Prostate gland (tissue), 2 donors: Measurements from ENCODE around the gene GFY. TPM values are rescaled to one million over a fixed set of nuclear protein-coding genes. Genes with fewer than 3 reads are reported as not detected.

Experiments
- DNase-seq: peaks from one replicate; pipeline ENCODE4 v3.0.0-alpha.2; 2019; ENCODE audit warnings: low spot score
- H3K27ac ChIP-seq, 2 donors: fragments of 200-600 bp; sonication (generic); 2 replicates each; pipeline ENCODE4 v1.5.1; 2017 to 2019
- H3K27me3 ChIP-seq: fragments of 200-600 bp; sonication (generic); replicated peaks from 2 replicates; pipeline ENCODE4 v1.5.1; 2019; ENCODE audit not compliant: insufficient read depth
- H3K36me3 ChIP-seq, 2 donors: fragments of 200-600 bp; sonication (generic); 1 replicate in 1 of 2; 2 replicates in 1 of 2; pipeline versions ENCODE4 v1.5.1 to v1.8.1; 2017 to 2019
- H3K4me1 ChIP-seq: fragments of 200-600 bp; sonication (generic); replicated peaks from 2 replicates; pipeline ENCODE4 v1.5.1; 2019
- H3K4me3 ChIP-seq, 2 donors: fragments of 200-600 bp; sonication (generic); 2 replicates each; pipeline ENCODE4 v1.5.1; 2017 to 2019
- H3K9me3 ChIP-seq: fragments of 200-600 bp; sonication (generic); 2 replicates; pipeline ENCODE4 v1.5.1; 2017
- CTCF ChIP-seq, 4 experiments: fragments of 200-600 bp in 2 of 4; fragments of 450-650 bp in 2 of 4; sonication (generic) in 2 of 4; IDR thresholded peaks; 1 replicate in 3 of 4; 2 replicates in 1 of 4; pipeline ENCODE4 v1.5.1; 2016 to 2019; ENCODE audit warnings: antibody characterized with exemption in 4 of 4, mild to moderate bottlenecking in 2 of 4, moderate library complexity in 2 of 4
- POLR2A ChIP-seq: fragments of 450-650 bp; IDR thresholded peaks from one replicate; pipeline ENCODE4 v1.6.1; 2016; ENCODE audit warnings: antibody characterized with exemption, mild to moderate bottlenecking
- POLR2AphosphoS5 ChIP-seq: sonication (generic); formaldehyde crosslinking; IDR thresholded peaks from one replicate; pipeline ENCODE4 v1.6.1; 2017; ENCODE audit warnings: antibody characterized with exemption
- WGBS: methylation state at CpG from one replicate; pipeline ENCODE4 v1.1.5; 2018; 5-methylcytosine and 5-hydroxymethylcytosine counted together
- intact Hi-C: fragments of 100-400 bp; cut with DNase I; formaldehyde crosslinking; loops from one replicate; pipeline ENCODE4 v1.14.2; 2022
- total RNA-seq, 2 donors: library from RNA; depleted of rRNA; stranded (reverse); fragments of >200 nt; gene quantifications; one replicate each; pipeline ENCODE4 v1.1.0, GENCODE V29; 2016

The GFY gene
- total RNA-seq, 2 donors from 2014 or later: not detected

GRCh38 chr19:49440439-49441209 lies 15.4 kb downstream of the GFY start:
- Histone ChIP-seq H3K27me3 (peaks cover 24% of the 10 kb centered on the region), H3K27ac (no peak overlapping the region), H3K9me3 (no peaks in the 10 kb centered on the region), H3K36me3 (no peaks in the 10 kb centered on the region), H3K4me1 (no peaks in the 10 kb centered on the region), H3K4me3 (peak overlapping the region in 1 of 2 donors; percentile 4)
- intact Hi-C loops: loop anchor here (5.0 kb wide), 1 partner anchor 213 kb away; no protein-coding TSS in a partner anchor
- no peak for DNase-seq
- 27% methylated on average over 19 of the region's 19 CpGs for WGBS
- TF ChIP-seq CTCF (IDR thresholded peaks at IDR 0.05) (no peak), POLR2AphosphoS5 (no peak), POLR2A (no peak)

GRCh38 chr19:49441210-49441959 lies 16.2 kb downstream of the GFY start, which contains the start of gene SLC17A7:
Gene SLC17A7 (minus strand): TSS chr19:49441527. CDS start chr19:49441379, 148 bp downstream.
- H3K4me3 ChIP-seq: peak within 1 kb of the TSS in 1 of 2 donors; percentile 4
- H3K9me3 ChIP-seq: no peaks in the 10 kb centered on the region
- no peaks in the 10 kb centered on the region for H3K36me3 ChIP-seq
- no peak within 1 kb of the TSS for H3K27ac ChIP-seq
- 3% methylated on average over 29 of the region's 56 CpGs for WGBS
- peaks cover 18% of the 10 kb centered on the region for H3K27me3 ChIP-seq
- TF ChIP-seq POLR2AphosphoS5 (no peak), CTCF (IDR thresholded peaks at IDR 0.05) (no peak), POLR2A (no peak)
- H3K4me1 ChIP-seq: no peaks in the 10 kb centered on the region
- intact Hi-C loops: loop anchor here (5.0 kb wide), 1 partner anchor 214 kb away; no protein-coding TSS in a partner anchor
- no peak for DNase-seq

GRCh38 chr19:49441960-49442350 lies 16.8 kb downstream of the GFY start:
- Histone ChIP-seq H3K27ac (no peak overlapping the region), H3K9me3 (no peaks in the 10 kb centered on the region), H3K4me3 (no peak overlapping the region), H3K36me3 (no peaks in the 10 kb centered on the region), H3K4me1 (no peaks in the 10 kb centered on the region), H3K27me3 (peaks cover 15% of the 10 kb centered on the region)
- 22% methylated on average over 14 of the region's 14 CpGs for WGBS
- intact Hi-C loops: loop anchor here (2.0 to 5.0 kb wide), 2 partner anchors 49 to 215 kb away; no protein-coding TSS in a partner anchor
- DNase-seq: no peak
- TF ChIP-seq POLR2A: no peak
- no peak for TF ChIP-seq CTCF (IDR thresholded peaks at IDR 0.05)
- TF ChIP-seq POLR2AphosphoS5: no peak

GRCh38 chr19:49442354-49442753 lies 17.2 kb downstream of the GFY start:
- Histone ChIP-seq H3K36me3 (no peaks in the 10 kb centered on the region), H3K9me3 (no peaks in the 10 kb centered on the region), H3K4me1 (no peaks in the 10 kb centered on the region), H3K4me3 (peak overlapping the region; percentile 38 to 52), H3K27ac (no peak overlapping the region), H3K27me3 (peaks cover 15% of the 10 kb centered on the region)
- no peak for TF ChIP-seq CTCF (IDR thresholded peaks at IDR 0.05)
- TF ChIP-seq POLR2AphosphoS5: no peak
- no peak for TF ChIP-seq POLR2A
- 7% methylated on average over 11 of the region's 11 CpGs for WGBS
- DNase-seq: no peak
- intact Hi-C loops: loop anchor here (2.0 to 5.0 kb wide), 2 partner anchors 50 to 215 kb away; no protein-coding TSS in a partner anchor
